GM23338 (cell line): ENCODE measurements around the gene MYDGF. TPM values are rescaled to one million over a fixed set of nuclear protein-coding genes. Genes with fewer than 3 reads are reported as not detected.

Experiments used
- ATAC-seq: fragments of 200-7000 bp; cut with Tn5 transposase; 3 replicates; pipeline ENCODE4 v1.9.1; 2020
- DNase-seq: peaks from one replicate; pipeline ENCODE4 v3.0.0-alpha.2; 2015; ENCODE audit warnings: low spot score
- H2AFZ ChIP-seq: fragments of 200-600 bp; sonication (generic); 2 replicates; pipeline ENCODE4 v1.8.0; 2016; ENCODE audit warnings: antibody characterized with exemption, mild to moderate bottlenecking, moderate library complexity
- H3F3A ChIP-seq: fragments of 200-600 bp; sonication (generic); replicated peaks from 2 replicates; pipeline ENCODE4 v1.8.0; 2017; ENCODE audit warnings: antibody characterized with exemption, mixed run types, low read depth
- H3K27ac ChIP-seq: fragments of 200-600 bp; sonication (generic); 2 replicates; pipeline ENCODE4 v1.6.1; 2016; ENCODE audit warnings: low read depth
- H3K27me3 ChIP-seq: fragments of 200-600 bp; sonication (generic); 2 replicates; pipeline ENCODE4 v1.8.0; 2016; ENCODE audit warnings: mild to moderate bottlenecking, mixed run types, moderate library complexity; ENCODE audit not compliant: insufficient read depth
- H3K36me3 ChIP-seq: fragments of 200-600 bp; sonication (generic); 2 replicates; pipeline ENCODE4 v1.8.0; 2016; ENCODE audit warnings: mild to moderate bottlenecking; ENCODE audit not compliant: insufficient read depth
- H3K4me1 ChIP-seq: fragments of 200-600 bp; sonication (generic); 2 replicates; pipeline ENCODE4 v1.8.0; 2016; ENCODE audit warnings: mild to moderate bottlenecking, moderate library complexity; ENCODE audit not compliant: insufficient read depth
- H3K4me2 ChIP-seq: fragments of 200-600 bp; sonication (generic); 2 replicates; pipeline ENCODE4 v1.7.1; 2017; ENCODE audit warnings: mixed run types
- H3K4me3 ChIP-seq: fragments of 200-600 bp; sonication (generic); 2 replicates; pipeline ENCODE4 v1.6.1; 2016; ENCODE audit warnings: mixed run types
- H3K79me2 ChIP-seq: fragments of 200-600 bp; sonication (generic); replicated peaks from 2 replicates; pipeline ENCODE4 v1.8.0; 2017; ENCODE audit warnings: mild to moderate bottlenecking; ENCODE audit not compliant: insufficient read depth
- H3K9me2 ChIP-seq: fragments of 200-600 bp; sonication (generic); 2 replicates; pipeline ENCODE4 v1.8.0; 2017; ENCODE audit not compliant: insufficient read depth
- H4K20me1 ChIP-seq: fragments of 200-600 bp; sonication (generic); replicated peaks from 2 replicates; pipeline ENCODE4 v1.8.0; 2017; ENCODE audit warnings: mild to moderate bottlenecking; ENCODE audit not compliant: insufficient read depth
- H3K27ac Mint-ChIP-seq: 2 replicates; pipeline ENCODE4 v1.8.0; 2020; ENCODE audit warnings: inconsistent platforms, mild to moderate bottlenecking, moderate library complexity, mixed read lengths
- H3K27me3 Mint-ChIP-seq: 3 replicates; pipeline ENCODE4 v1.8.0; 2022; ENCODE audit warnings: low read depth, mild to moderate bottlenecking, moderate library complexity, mixed read lengths, inconsistent platforms; ENCODE audit not compliant: insufficient read depth, poor library complexity
- H3K36me3 Mint-ChIP-seq: 3 replicates; pipeline ENCODE4 v1.8.0; 2021; ENCODE audit warnings: low read depth, mild to moderate bottlenecking, inconsistent platforms, moderate library complexity, mixed read lengths
- H3K4me1 Mint-ChIP-seq: 3 replicates; pipeline ENCODE4 v1.8.0; 2020; ENCODE audit warnings: mild to moderate bottlenecking, inconsistent platforms, mixed read lengths
- H3K4me3 Mint-ChIP-seq: 3 replicates; pipeline ENCODE4 v1.8.0; 2021; ENCODE audit warnings: moderate library complexity, mild to moderate bottlenecking, inconsistent platforms, mixed read lengths
- H3K9me3 Mint-ChIP-seq: 3 replicates; pipeline ENCODE4 v1.8.0; 2020; ENCODE audit warnings: moderate library complexity, mild to moderate bottlenecking, inconsistent platforms, mixed read lengths
- CREB1 ChIP-seq: fragments of 250-450 bp; sonication (Bioruptor Pico); IDR thresholded peaks from 2 replicates; pipeline ENCODE4 v1.5.0; 2020; ENCODE audit warnings: low read depth, mild to moderate bottlenecking, moderate library complexity
- CTCF ChIP-seq, 2 experiments: fragments of 200-600 bp in 1 of 2; sonication (generic) in 1 of 2; conservative IDR thresholded peaks; 2 replicates each; pipeline versions ENCODE4 v1.5.1 to v1.6.1; 2016 to 2017; ENCODE audit warnings: antibody characterized with exemption in 2 of 2, low read depth in 2 of 2, mild to moderate bottlenecking in 2 of 2, moderate library complexity in 1 of 2
- ETS1 ChIP-seq: IDR thresholded peaks from 2 replicates; pipeline ENCODE4 v1.6.1; 2016; ENCODE audit warnings: antibody characterized with exemption
- EZH2 ChIP-seq: fragments of 200-600 bp; sonication (generic); IDR thresholded peaks from one replicate; pipeline ENCODE4 v1.8.0; 2017; ENCODE audit warnings: antibody characterized with exemption, mild to moderate bottlenecking, low read depth; ENCODE audit not compliant: unreplicated experiment
- EZH2phosphoT487 ChIP-seq: fragments of 200-600 bp; sonication (generic); IDR thresholded peaks from one replicate; pipeline ENCODE4 v1.8.1; 2018; ENCODE audit warnings: antibody characterized with exemption; ENCODE audit not compliant: unreplicated experiment
- JUNB ChIP-seq: IDR thresholded peaks from one replicate; pipeline ENCODE4 v1.6.1; 2016; ENCODE audit warnings: antibody characterized with exemption; ENCODE audit not compliant: unreplicated experiment
- NANOG ChIP-seq: IDR thresholded peaks from 2 replicates; pipeline ENCODE4 v1.6.1; 2016; ENCODE audit warnings: antibody characterized with exemption, borderline replicate concordance
- REST ChIP-seq: IDR thresholded peaks from one replicate; pipeline ENCODE4 v1.6.1; 2018; ENCODE audit warnings: antibody characterized with exemption; ENCODE audit not compliant: unreplicated experiment
- STAT1 ChIP-seq: IDR thresholded peaks from one replicate; pipeline ENCODE4 v1.6.1; 2016; ENCODE audit warnings: antibody characterized with exemption; ENCODE audit not compliant: unreplicated experiment
- ZNF114 ChIP-seq: fragments of 250-450 bp; sonication (Bioruptor Pico); IDR thresholded peaks from 2 replicates; pipeline ENCODE4 v1.5.0; 2020; ENCODE audit warnings: mild to moderate bottlenecking, moderate library complexity
- ZNF331 ChIP-seq: fragments of 250-450 bp; sonication (Bioruptor Pico); IDR thresholded peaks from 2 replicates; pipeline ENCODE4 v1.5.0; 2020; ENCODE audit warnings: low read depth, mild to moderate bottlenecking, moderate library complexity
- ZNF462 ChIP-seq: fragments of 250-450 bp; sonication (Bioruptor Pico); IDR thresholded peaks from 2 replicates; pipeline ENCODE4 v1.5.0; 2020; ENCODE audit warnings: mild to moderate bottlenecking, moderate library complexity
- polyA plus RNA-seq: library from polyadenylated mRNA; unstranded; fragments of >200 nt; fragmentation: Nextera tagmentation; extraction: Ambion mirVana; gene quantifications from 2 replicates; pipeline ENCODE4 v1.2.1, GENCODE V29; 2016
- total RNA-seq: library from RNA; depleted of rRNA; stranded (reverse); fragments of >200 nt; shearing (Covaris generic); gene quantifications from 2 replicates; pipeline ENCODE4 v1.2.3, GENCODE V29; 2014

MYDGF gene
- total and polyA plus RNA-seq, 2 experiments from 2014 or later: 42.3 to 99.5 TPM

- no peak for TF ChIP-seq ZNF114 (CRISPR knock-in tag)
Observed at GRCh38 chr19:4702764-4703163, 32.6 kb upstream of the MYDGF start (continued).

- Mint-ChIP-seq H3K4me3 (no peak overlapping the region), H3K4me1 (no peaks in the 10 kb centered on the region), H3K27ac (no peak overlapping the region), H3K27me3 (peaks cover 6% of the 10 kb centered on the region), H3K9me3 (no peaks in the 10 kb centered on the region), H3K36me3 (peaks cover 54% of the 10 kb centered on the region)
- no peak overlapping the region for H3K4me3 ChIP-seq
- 0 out of 2 replicates have a peak, but pooled peaks cover 3% of the 10 kb centered on the region for H3F3A ChIP-seq
- H3K4me1 ChIP-seq: no peaks in the 10 kb centered on the region
- peaks cover 9% of the 10 kb centered on the region; the same call in 1 of the 2 replicates for H3K36me3 ChIP-seq
- ATAC-seq (no peak), DNase-seq (no peak)
- H4K20me1 ChIP-seq: peaks cover 4% of the 10 kb centered on the region; the same call in 1 of the 2 replicates
- H3K4me2 ChIP-seq: no peak overlapping the region
- no peaks in the 10 kb centered on the region for H3K79me2 ChIP-seq
- no peaks in the 10 kb centered on the region for H3K27me3 ChIP-seq
- TF ChIP-seq ETS1 (no peak), EZH2 (no peak), ZNF462 (CRISPR knock-in tag) (no peak), ZNF331 (CRISPR knock-in tag) (no peak), NANOG (no peak), CTCF (conservative IDR thresholded peaks at IDR 0.05; ENCODE audit: low read depth in 2 of 2) (no peak), STAT1 (no peak), EZH2phosphoT487 (no peak), REST (no peak), CREB1 (no peak), JUNB (no peak)
- H3K27ac ChIP-seq: no peak overlapping the region
- H2AFZ ChIP-seq: no peak overlapping the region
- H3K9me2 ChIP-seq: no peaks in the 10 kb centered on the region
Observed at GRCh38 chr19:4701557-4701956, 31.4 kb upstream of the MYDGF start.
